ENCODE data around the gene RAB3A. TPM values are rescaled to one million over a fixed set of nuclear protein-coding genes. Genes with fewer than 3 reads are reported as not detected.
A peak's percentile ranks its signal among the peaks of the same experiment; 100 is the strongest.

Gene RAB3A
- total and polyA plus RNA-seq, 2 donors from 2014 or later, result 5.2 to 10.5 TPM

DNA sequence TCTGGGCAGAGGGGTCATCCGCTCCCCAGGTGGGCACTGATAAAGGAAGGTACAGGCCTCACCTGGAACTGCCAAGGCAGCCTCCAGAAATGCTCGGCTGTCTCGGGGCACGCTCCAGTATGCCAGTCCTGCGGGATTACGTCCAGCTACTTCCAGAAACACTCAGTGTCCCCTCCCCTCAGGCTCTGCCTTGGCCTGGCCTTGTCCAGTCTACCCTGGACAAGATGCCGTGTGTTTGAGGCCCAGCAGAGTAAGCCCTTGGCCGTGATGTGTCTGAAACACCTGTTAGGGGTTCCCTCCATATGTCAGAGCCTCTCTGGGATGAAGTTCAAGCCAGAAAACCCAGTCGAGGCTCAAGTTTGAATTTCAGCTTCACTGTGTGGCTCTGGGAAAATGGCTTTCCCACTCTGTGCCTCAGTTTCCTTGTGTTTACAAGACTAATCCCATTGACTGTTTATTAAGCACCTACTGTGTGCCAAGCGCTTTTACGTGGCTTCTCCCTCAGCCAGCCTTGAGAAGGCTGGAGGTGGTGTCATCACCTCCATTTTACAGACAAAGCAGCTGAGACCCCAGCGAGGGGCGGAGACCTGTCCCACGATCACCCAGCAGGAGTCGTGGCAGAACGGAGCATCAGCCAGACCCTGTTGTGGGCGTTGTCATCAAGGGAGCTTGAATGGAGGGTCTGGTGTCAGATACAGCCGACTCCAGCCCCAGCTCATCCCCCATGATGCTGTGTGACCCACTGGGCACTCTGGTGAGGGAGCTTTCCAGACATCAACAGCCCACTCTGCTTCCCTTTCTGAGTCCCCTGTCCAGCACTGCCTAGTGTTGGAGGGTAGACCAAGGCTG is 52.8 kb downstream of the RAB3A start:
- peaks cover 0 to 18% (median 4%) of the 10 kb centered on the region in 3 donors for H3K4me1 ChIP-seq (ENCODE audit: control insufficient read depth in 2 of 3, insufficient read depth in 2 of 3, low read depth in 1 of 3, low read length in 3 of 3)
- intact Hi-C loops (cut with DNase I), result no loop called here
- H3K9me3 ChIP-seq (ENCODE audit: control insufficient read depth in 2 of 3, insufficient read depth in 1 of 3, low read length in 3 of 3), result no peaks in the 10 kb centered on the region
- no peak overlapping the region for H3K27ac ChIP-seq (ENCODE audit: low read depth in 2 of 2, low read length in 2 of 2)
- DNase-seq (no peak), FAIRE-seq (no peak)
- H3K9ac ChIP-seq (ENCODE audit: low read length in 3 of 3), result peak overlapping the region in 1 of 3 donors; percentile 78
- TF ChIP-seq, protein P1, sequence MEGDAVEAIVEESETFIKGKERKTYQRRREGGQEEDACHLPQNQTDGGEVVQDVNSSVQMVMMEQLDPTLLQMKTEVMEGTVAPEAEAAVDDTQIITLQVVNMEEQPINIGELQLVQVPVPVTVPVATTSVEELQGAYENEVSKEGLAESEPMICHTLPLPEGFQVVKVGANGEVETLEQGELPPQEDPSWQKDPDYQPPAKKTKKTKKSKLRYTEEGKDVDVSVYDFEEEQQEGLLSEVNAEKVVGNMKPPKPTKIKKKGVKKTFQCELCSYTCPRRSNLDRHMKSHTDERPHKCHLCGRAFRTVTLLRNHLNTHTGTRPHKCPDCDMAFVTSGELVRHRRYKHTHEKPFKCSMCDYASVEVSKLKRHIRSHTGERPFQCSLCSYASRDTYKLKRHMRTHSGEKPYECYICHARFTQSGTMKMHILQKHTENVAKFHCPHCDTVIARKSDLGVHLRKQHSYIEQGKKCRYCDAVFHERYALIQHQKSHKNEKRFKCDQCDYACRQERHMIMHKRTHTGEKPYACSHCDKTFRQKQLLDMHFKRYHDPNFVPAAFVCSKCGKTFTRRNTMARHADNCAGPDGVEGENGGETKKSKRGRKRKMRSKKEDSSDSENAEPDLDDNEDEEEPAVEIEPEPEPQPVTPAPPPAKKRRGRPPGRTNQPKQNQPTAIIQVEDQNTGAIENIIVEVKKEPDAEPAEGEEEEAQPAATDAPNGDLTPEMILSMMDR (IDR thresholded peaks at IDR 0.05; ENCODE audit: borderline replicate concordance, extremely low read depth, insufficient read depth), result no peak
- peaks cover 0 to 2% (median 0%) of the 10 kb centered on the region in 3 donors for H3K36me3 ChIP-seq (ENCODE audit: control insufficient read depth in 2 of 3, insufficient read depth in 3 of 3, low read length in 3 of 3)
- peak overlapping the region in 1 of 3 donors; percentile 86 for H3K4me3 ChIP-seq (ENCODE audit: low read length in 3 of 3)
- H3K27me3 ChIP-seq (ENCODE audit: control insufficient read depth, insufficient read depth, low read length), result no peaks in the 10 kb centered on the region

DNA sequence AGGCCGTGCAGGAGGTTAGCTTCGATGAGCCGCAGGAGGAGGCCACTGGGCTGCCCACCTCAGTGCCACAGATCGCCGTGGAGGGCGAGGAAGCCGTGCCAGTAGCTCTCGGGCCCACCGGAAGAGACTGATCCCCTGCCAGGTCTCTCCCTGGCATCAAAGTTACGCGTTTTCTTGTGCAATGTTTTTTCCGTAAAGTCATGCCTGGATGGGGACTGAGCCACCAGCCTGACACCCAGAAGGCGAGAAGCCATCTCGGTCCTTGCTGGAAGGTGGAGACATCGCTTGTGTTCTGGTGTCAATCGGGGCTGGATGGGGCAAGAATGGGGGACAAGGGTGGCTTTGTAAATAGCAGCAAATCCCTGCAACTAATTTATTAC is 54.3 kb downstream of the RAB3A start:
- TF ChIP-seq, protein P1 (IDR thresholded peaks at IDR 0.05; ENCODE audit: borderline replicate concordance, extremely low read depth, insufficient read depth), result no peak
- intact Hi-C loops (cut with DNase I), result no loop called here
- Histone ChIP-seq H3K9ac (ENCODE audit: low read length in 3 of 3) (no peak overlapping the region), H3K4me3 (ENCODE audit: low read length in 3 of 3) (no peak overlapping the region), H3K9me3 (ENCODE audit: control insufficient read depth in 2 of 3, insufficient read depth in 1 of 3, low read length in 3 of 3) (no peaks in the 10 kb centered on the region), H3K36me3 (ENCODE audit: control insufficient read depth in 2 of 3, insufficient read depth in 3 of 3, low read length in 3 of 3) (peaks cover 2 to 11% (median 6%) of the 10 kb centered on the region in 3 donors), H3K4me1 (ENCODE audit: control insufficient read depth in 2 of 3, insufficient read depth in 2 of 3, low read depth in 1 of 3, low read length in 3 of 3) (peaks cover 0 to 13% (median 4%) of the 10 kb centered on the region in 3 donors), H3K27ac (ENCODE audit: low read depth in 2 of 2, low read length in 2 of 2) (no peak overlapping the region), H3K27me3 (ENCODE audit: control insufficient read depth, insufficient read depth, low read length) (no peaks in the 10 kb centered on the region)
- FAIRE-seq (no peak), DNase-seq (no peak)

DNA sequence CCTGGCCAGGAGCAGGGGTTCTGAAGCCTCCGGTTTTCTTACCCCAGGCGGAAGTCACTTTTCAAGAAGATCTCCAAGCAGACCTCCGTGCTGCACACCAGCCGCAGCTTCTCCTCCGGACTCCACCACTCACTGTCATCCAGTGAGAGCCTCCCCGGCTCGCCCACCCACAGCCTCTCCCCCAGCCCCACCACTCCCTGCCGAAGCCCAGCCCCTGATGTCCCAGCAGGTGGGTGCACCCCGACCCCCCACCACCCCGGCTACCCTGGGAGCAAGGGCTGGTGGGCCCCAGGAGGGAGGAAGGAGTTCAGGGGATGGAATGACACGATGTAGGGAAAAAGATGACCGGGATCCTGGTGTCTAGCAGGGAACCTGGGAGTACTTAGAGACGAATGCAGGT is 56.4 kb downstream of the RAB3A start:
- no peak for FAIRE-seq
- Histone ChIP-seq H3K4me1 (ENCODE audit: control insufficient read depth in 2 of 3, insufficient read depth in 2 of 3, low read depth in 1 of 3, low read length in 3 of 3) (peaks cover 0 to 4% (median 4%) of the 10 kb centered on the region in 3 donors), H3K27me3 (ENCODE audit: control insufficient read depth, insufficient read depth, low read length) (no peaks in the 10 kb centered on the region), H3K9me3 (ENCODE audit: control insufficient read depth in 2 of 3, insufficient read depth in 1 of 3, low read length in 3 of 3) (no peaks in the 10 kb centered on the region), H3K9ac (ENCODE audit: low read length in 3 of 3) (no peak overlapping the region), H3K4me3 (ENCODE audit: low read length in 3 of 3) (no peak overlapping the region), H3K36me3 (ENCODE audit: control insufficient read depth in 2 of 3, insufficient read depth in 3 of 3, low read length in 3 of 3) (peaks cover 2 to 25% (median 9%) of the 10 kb centered on the region in 3 donors), H3K27ac (ENCODE audit: low read depth in 2 of 2, low read length in 2 of 2) (no peak overlapping the region)
- DNase-seq, result no peak
- TF ChIP-seq, protein P1 (IDR thresholded peaks at IDR 0.05; ENCODE audit: borderline replicate concordance, extremely low read depth, insufficient read depth), result no peak
- intact Hi-C loops (cut with DNase I), result no loop called here

Other genes with a start within 250 kb of the RAB3A start
- 0.19 TPM for gene KCNN1, start 236.9 kb downstream of the RAB3A start, total RNA-seq
- 0.37 TPM for gene KCNN1, start 236.9 kb downstream of the RAB3A start, polyA plus RNA-seq (ENCODE audit: insufficient read depth, low read depth, low replicate concordance)
- gene ARRDC2, start 195.9 kb downstream of the RAB3A start, total RNA-seq, result 68.4 TPM
- gene ARRDC2, start 195.9 kb downstream of the RAB3A start, polyA plus RNA-seq (ENCODE audit: insufficient read depth, low read depth, low replicate concordance), result 20.8 TPM
- gene IL12RB1, start 117.1 kb downstream of the RAB3A start, total RNA-seq, result 3.2 TPM
- gene IL12RB1, start 117.1 kb downstream of the RAB3A start, polyA plus RNA-seq (ENCODE audit: insufficient read depth, low read depth, low replicate concordance), result 0.45 TPM
- 16.0 TPM for gene MAST3, start 106.3 kb downstream of the RAB3A start, total RNA-seq
- 5.6 TPM for gene MAST3, start 106.3 kb downstream of the RAB3A start, polyA plus RNA-seq (ENCODE audit: insufficient read depth, low read depth, low replicate concordance)
- 29.6 TPM for gene PIK3R2, start 50.9 kb downstream of the RAB3A start, total RNA-seq
- 10.1 TPM for gene PIK3R2, start 50.9 kb downstream of the RAB3A start, polyA plus RNA-seq (ENCODE audit: insufficient read depth, low read depth, low replicate concordance)
- 109 TPM for gene IFI30, start 30.2 kb downstream of the RAB3A start, total RNA-seq
- 173 TPM for gene IFI30, start 30.2 kb downstream of the RAB3A start, polyA plus RNA-seq (ENCODE audit: insufficient read depth, low read depth, low replicate concordance)
- gene MPV17L2, start 10.8 kb downstream of the RAB3A start, total RNA-seq, result 11.5 TPM
- 31.1 TPM for gene MPV17L2, start 10.8 kb downstream of the RAB3A start, polyA plus RNA-seq (ENCODE audit: insufficient read depth, low read depth, low replicate concordance)
- gene PDE4C, start 22.4 kb upstream of the RAB3A start, total RNA-seq, result 2.0 TPM
- not detected for gene PDE4C, start 22.4 kb upstream of the RAB3A start, polyA plus RNA-seq (ENCODE audit: insufficient read depth, low read depth, low replicate concordance)
- gene IQCN, start 70.4 kb upstream of the RAB3A start, total RNA-seq, result 6.3 TPM
- gene IQCN, start 70.4 kb upstream of the RAB3A start, polyA plus RNA-seq (ENCODE audit: insufficient read depth, low read depth, low replicate concordance), result 0.82 TPM
- gene JUND, start 77.6 kb upstream of the RAB3A start, total RNA-seq, result 181 TPM
- 117 TPM for gene JUND, start 77.6 kb upstream of the RAB3A start, polyA plus RNA-seq (ENCODE audit: insufficient read depth, low read depth, low replicate concordance)
- gene LSM4, start 119.0 kb upstream of the RAB3A start, total RNA-seq, result 87.7 TPM
- gene LSM4, start 119.0 kb upstream of the RAB3A start, polyA plus RNA-seq (ENCODE audit: insufficient read depth, low read depth, low replicate concordance), result 245 TPM
- 54.5 TPM for gene PGPEP1, start 136.6 kb upstream of the RAB3A start, total RNA-seq
- gene PGPEP1, start 136.6 kb upstream of the RAB3A start, polyA plus RNA-seq (ENCODE audit: insufficient read depth, low read depth, low replicate concordance), result 76.1 TPM
- gene GDF15, start 182.1 kb upstream of the RAB3A start, total RNA-seq, result 51.2 TPM
- gene GDF15, start 182.1 kb upstream of the RAB3A start, polyA plus RNA-seq (ENCODE audit: insufficient read depth, low read depth, low replicate concordance), result 154 TPM
- gene LRRC25, start 193.6 kb upstream of the RAB3A start, total RNA-seq, result 13.1 TPM
- gene LRRC25, start 193.6 kb upstream of the RAB3A start, polyA plus RNA-seq (ENCODE audit: insufficient read depth, low read depth, low replicate concordance), result 2.7 TPM
- gene SSBP4, start 215.4 kb upstream of the RAB3A start, total RNA-seq, result 64.9 TPM
- gene SSBP4, start 215.4 kb upstream of the RAB3A start, polyA plus RNA-seq (ENCODE audit: insufficient read depth, low read depth, low replicate concordance), result 74.9 TPM
- 68.6 TPM for gene ISYNA1, start 234.1 kb upstream of the RAB3A start, total RNA-seq
- 101 TPM for gene ISYNA1, start 234.1 kb upstream of the RAB3A start, polyA plus RNA-seq (ENCODE audit: insufficient read depth, low read depth, low replicate concordance)